Endothelial cell of umbilical vein (primary cell): ENCODE measurements around the gene CTTNBP2NL. TPM values are rescaled to one million over a fixed set of nuclear protein-coding genes. Genes with fewer than 3 reads are reported as not detected.

ENCODE experiments used
- BruUV-seq: library from RNA; stranded (reverse); fragments of 400-500 nt; replicated peaks from 2 replicates; lab custom pipeline; 2021; lab: Mats Ljungman, UMichigan
- CTCF ChIA-PET: fragments of 300-600, 350-600 bp; sonication (Branson Sonifier 250); formaldehyde crosslinking; loops from one replicate; lab custom pipeline; 2021; ENCODE audit warnings: antibody characterized with exemption, inconsistent platforms; lab: Charles Lee
- POLR2A ChIA-PET: fragments of 300-600, 350-600 bp; sonication (Branson Sonifier 250); formaldehyde crosslinking; loops from one replicate; lab custom pipeline; 2021; ENCODE audit warnings: antibody characterized with exemption, inconsistent platforms; lab: Charles Lee
- DNase-seq: peaks from one replicate; pipeline ENCODE4 v3.0.0-alpha.2; 2011; ENCODE audit warnings: low read depth, low spot score
- FAIRE-seq: peaks from 2 replicates; lab custom pipeline; 2011; peaks lifted over from hg19 to GRCh38; lab: Jason Lieb, UNC
- H2AFZ ChIP-seq: 2 replicates; pipeline ENCODE4 v1.6.0; 2012; ENCODE audit warnings: low read depth, low read length, control low read depth, inconsistent platforms
- H3K27ac ChIP-seq: 2 replicates; pipeline ENCODE4 v1.5.1; 2011; ENCODE audit warnings: low read depth, mild to moderate bottlenecking, control low read depth, low read length, moderate library complexity; ENCODE audit not compliant: insufficient read depth
- H3K27me3 ChIP-seq, 2 experiments: 2 replicates each; pipeline versions ENCODE4 v1.6.0 to v1.6.1; 2011; ENCODE audit warnings: low read length in 2 of 2, mixed read lengths in 1 of 2; ENCODE audit not compliant: control insufficient read depth in 2 of 2, insufficient read depth in 2 of 2
- H3K36me3 ChIP-seq, 2 experiments: 2 replicates in 1 of 2; 3 replicates in 1 of 2; pipeline ENCODE4 v1.5.1; 2011; ENCODE audit warnings: low read length in 2 of 2, mild to moderate bottlenecking in 1 of 2, moderate library complexity in 1 of 2; ENCODE audit not compliant: control insufficient read depth in 2 of 2, insufficient read depth in 2 of 2; ENCODE audit errors: extremely low read depth in 1 of 2
- H3K4me1 ChIP-seq: 3 replicates; pipeline ENCODE4 v1.5.1; 2011; ENCODE audit warnings: mild to moderate bottlenecking, low read length; ENCODE audit not compliant: control insufficient read depth, insufficient read depth; ENCODE audit errors: extremely low read depth
- H3K4me2 ChIP-seq: 2 replicates; pipeline ENCODE4 v1.6.1; 2011; ENCODE audit warnings: low read length, control low read depth, mixed read lengths; ENCODE audit not compliant: insufficient read depth
- H3K4me3 ChIP-seq, 3 experiments: fragments of 200-600 bp in 1 of 3; sonication (generic), shearing (Covaris generic) in 1 of 3; replicated peaks in 1 of 3; 2 replicates each; pipeline ENCODE4 v1.5.1; 2011 to 2016; ENCODE audit warnings: control low read depth in 3 of 3, low read length in 3 of 3, mild to moderate bottlenecking in 2 of 3, inconsistent platforms in 1 of 3, low read depth in 1 of 3, moderate library complexity in 1 of 3; ENCODE audit not compliant: insufficient read depth in 1 of 3
- H3K79me2 ChIP-seq: 2 replicates; pipeline ENCODE4 v1.6.0; 2012; ENCODE audit warnings: low read length, inconsistent platforms; ENCODE audit not compliant: control insufficient read depth, insufficient read depth
- H3K9ac ChIP-seq: replicated peaks from 2 replicates; pipeline ENCODE3; 2011; ENCODE audit warnings: low read length, control low read depth; ENCODE audit not compliant: insufficient read depth; ENCODE audit errors: extremely low read depth
- H3K9me1 ChIP-seq: replicated peaks from 3 replicates; pipeline ENCODE4 v1.6.0; 2011; ENCODE audit warnings: mild to moderate bottlenecking, low read length; ENCODE audit not compliant: control insufficient read depth, insufficient read depth; ENCODE audit errors: extremely low read depth
- H3K9me3 ChIP-seq: replicated peaks from 2 replicates; pipeline ENCODE4 v1.5.1; 2012; ENCODE audit warnings: low read length, inconsistent platforms; ENCODE audit not compliant: control insufficient read depth, insufficient read depth
- H4K20me1 ChIP-seq: replicated peaks from 2 replicates; pipeline ENCODE3; 2011; ENCODE audit warnings: mild to moderate bottlenecking, low read length; ENCODE audit not compliant: control insufficient read depth, insufficient read depth; ENCODE audit errors: extremely low read depth
- CTCF ChIP-seq, 2 donors: IDR thresholded peaks; 1 replicate in 1 of 2; 2 replicates in 1 of 2; pipeline ENCODE4 v1.5.1; 2011; ENCODE audit warnings: low read length in 2 of 2, mild to moderate bottlenecking in 2 of 2, moderate library complexity in 2 of 2, control low read depth in 1 of 2, inconsistent platforms in 1 of 2, low read depth in 1 of 2; ENCODE audit not compliant: insufficient read depth in 1 of 2; ENCODE audit errors: extremely low read depth in 1 of 2
- EZH2 ChIP-seq: IDR thresholded peaks from 2 replicates; pipeline ENCODE4 v1.6.1; 2012; ENCODE audit warnings: borderline replicate concordance, low read depth, mild to moderate bottlenecking, moderate library complexity, low read length, inconsistent platforms; ENCODE audit not compliant: severe bottlenecking
- FOS ChIP-seq: IDR thresholded peaks from 2 replicates; pipeline ENCODE4 v1.6.1; 2011; ENCODE audit warnings: mild to moderate bottlenecking, low read length, moderate library complexity, borderline replicate concordance; ENCODE audit not compliant: insufficient read depth
- GATA2 ChIP-seq: IDR thresholded peaks from 2 replicates; pipeline ENCODE4 v1.7.0; 2011; ENCODE audit warnings: low read depth, mild to moderate bottlenecking, moderate library complexity, mixed read lengths, low read length; ENCODE audit not compliant: insufficient read length, insufficient read depth
- JUN ChIP-seq: IDR thresholded peaks from 2 replicates; pipeline ENCODE4 v1.6.1; 2011; ENCODE audit warnings: borderline replicate concordance, low read depth; ENCODE audit not compliant: insufficient read length, insufficient read depth
- MAX ChIP-seq: IDR thresholded peaks from 2 replicates; pipeline ENCODE4 v1.6.1; 2011; ENCODE audit not compliant: insufficient read depth, insufficient read length
- MYC ChIP-seq: IDR thresholded peaks from one replicate; pipeline ENCODE4 v1.6.1; 2011; ENCODE audit warnings: mild to moderate bottlenecking, low read depth, low read length
- POLR2AphosphoS5 ChIP-seq: IDR thresholded peaks from 2 replicates; pipeline ENCODE4 v1.6.1; 2012; ENCODE audit warnings: low read depth, mild to moderate bottlenecking, control low read depth, low read length, moderate library complexity; ENCODE audit not compliant: insufficient read depth
- dilution Hi-C: fragments of 300-500 bp; cut with MboI; formaldehyde crosslinking; loops from one replicate; pipeline ENCODE4 v1.15.0; 2019; ENCODE audit warnings: low sequenced_read_pairs; ENCODE audit not compliant: extremely low pct_ligation_motif_present
- intact Hi-C: fragments of 100-400 bp; cut with micrococcal nuclease; formaldehyde crosslinking; loops from one replicate; pipeline ENCODE4 v1.10.0; 2022
- polyA plus RNA-seq, 4 experiments: library from polyadenylated mRNA; depleted of rRNA in 3 of 4; stranded (reverse) in 3 of 4; unstranded in 1 of 4; fragments of >200 nt; gene quantifications; 2 replicates each; pipeline versions ENCODE4 v1.2.1 to v1.2.3, GENCODE V29; 2011 to 2012; ENCODE audit warnings: missing spikeins in 1 of 4
- total RNA-seq: library from RNA; stranded (reverse); gene quantifications from 2 replicates; pipeline ENCODE4 v1.2.3, GENCODE V29; 2021

CTTNBP2NL gene
- total and polyA plus RNA-seq, 2 donors (not counting 3 experiments of a cell fraction or from before 2014, with no cell fraction given): 21.5 to 94.4 TPM

GRCh38 chr1:112386024-112386723, 9.8 kb upstream of the CTTNBP2NL start:
- CTCF ChIA-PET: interaction anchor here (2.2 kb wide), 1 partner anchor 17 kb away, joined by 6 read pairs; no protein-coding TSS in a partner anchor

More at GRCh38 chr1:112386024-112386723, 9.8 kb upstream of the CTTNBP2NL start:
- H3K4me2 ChIP-seq: no peak overlapping the region
- DNase-seq: no peak
- no peak overlapping the region for H3K9ac ChIP-seq
- peaks cover 1% of the 10 kb centered on the region for H3K79me2 ChIP-seq
- POLR2A ChIA-PET: no interaction called here
- no peaks in the 10 kb centered on the region for H4K20me1 ChIP-seq
- H3K36me3 ChIP-seq: no peaks in the 10 kb centered on the region
- H2AFZ ChIP-seq: no peak overlapping the region
- no peaks in the 10 kb centered on the region for H3K9me1 ChIP-seq
- H3K4me3 ChIP-seq: no peak overlapping the region
- peaks cover 38% of the 10 kb centered on the region for H3K4me1 ChIP-seq
- no peaks in the 10 kb centered on the region for H3K27me3 ChIP-seq
- H3K27ac ChIP-seq: no peak overlapping the region
- TF ChIP-seq GATA2: no peak
- no peak for TF ChIP-seq CTCF (IDR thresholded peaks at IDR 0.05; ENCODE audit: extremely low read depth in 1 of 2, insufficient read depth in 1 of 2, low read depth in 1 of 2, low read length in 2 of 2)
- no peak for TF ChIP-seq POLR2AphosphoS5
- no peak for TF ChIP-seq MYC
- TF ChIP-seq JUN: no peak
- TF ChIP-seq EZH2: no peak
- no peak for TF ChIP-seq MAX
- no peak for TF ChIP-seq FOS
- no peak for FAIRE-seq
- intact Hi-C loops (no loop called here), dilution Hi-C loops (no loop called here)
- no TSS peak for BruUV-seq
- no peaks in the 10 kb centered on the region for H3K9me3 ChIP-seq
